GM19025 (cell line): ENCODE measurements around the gene GAB2.
A peak's percentile ranks its signal among the peaks of the same experiment; 100 is the strongest.

Experiments
- ATAC-seq: cut with Tn5 transposase; IDR thresholded peaks from one replicate; pipeline ENCODE4 v1.9.1; 2021; ENCODE audit warnings: mild to moderate bottlenecking, low read depth, moderate library complexity; ENCODE audit not compliant: unreplicated experiment

GAB2 gene

DNA sequence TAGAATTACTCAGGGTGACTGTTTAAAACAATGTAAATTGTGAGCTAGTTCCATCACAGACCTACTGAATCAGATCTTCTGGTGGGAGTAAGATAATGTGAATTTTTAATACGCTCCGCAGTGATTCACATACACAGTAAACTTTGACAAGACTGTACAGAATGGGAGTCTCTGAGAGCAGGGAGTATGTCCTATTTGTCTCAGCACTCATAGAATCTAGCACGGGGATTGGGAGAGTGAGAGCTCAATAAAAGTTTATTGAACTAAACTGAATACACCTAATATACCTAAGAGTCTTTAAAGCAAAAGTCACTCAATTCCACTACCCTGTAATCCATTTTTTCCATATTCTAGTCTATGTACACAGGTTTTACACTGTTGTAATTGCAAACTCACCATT lies 11.2 kb upstream of the GAB2 start:
- no peak for ATAC-seq

DNA sequence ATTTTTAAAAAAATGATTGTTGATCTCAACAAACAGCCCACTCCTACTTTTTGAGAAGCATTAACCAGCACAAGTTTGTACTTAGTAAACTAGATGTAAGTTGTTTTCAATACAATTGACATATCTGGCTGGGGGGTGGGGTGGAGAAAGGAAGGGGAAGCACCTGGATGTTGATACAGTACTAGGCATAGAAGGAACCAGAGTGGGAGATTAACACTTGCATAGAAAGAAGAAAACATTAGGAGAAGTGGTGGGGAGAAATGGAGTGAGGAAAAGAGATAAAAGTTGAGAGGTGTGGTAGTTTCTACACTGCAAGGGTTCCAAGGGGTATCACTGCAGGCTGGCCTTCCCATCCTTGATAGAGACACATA lies 10.6 kb upstream of the GAB2 start:
- no peak for ATAC-seq

DNA sequence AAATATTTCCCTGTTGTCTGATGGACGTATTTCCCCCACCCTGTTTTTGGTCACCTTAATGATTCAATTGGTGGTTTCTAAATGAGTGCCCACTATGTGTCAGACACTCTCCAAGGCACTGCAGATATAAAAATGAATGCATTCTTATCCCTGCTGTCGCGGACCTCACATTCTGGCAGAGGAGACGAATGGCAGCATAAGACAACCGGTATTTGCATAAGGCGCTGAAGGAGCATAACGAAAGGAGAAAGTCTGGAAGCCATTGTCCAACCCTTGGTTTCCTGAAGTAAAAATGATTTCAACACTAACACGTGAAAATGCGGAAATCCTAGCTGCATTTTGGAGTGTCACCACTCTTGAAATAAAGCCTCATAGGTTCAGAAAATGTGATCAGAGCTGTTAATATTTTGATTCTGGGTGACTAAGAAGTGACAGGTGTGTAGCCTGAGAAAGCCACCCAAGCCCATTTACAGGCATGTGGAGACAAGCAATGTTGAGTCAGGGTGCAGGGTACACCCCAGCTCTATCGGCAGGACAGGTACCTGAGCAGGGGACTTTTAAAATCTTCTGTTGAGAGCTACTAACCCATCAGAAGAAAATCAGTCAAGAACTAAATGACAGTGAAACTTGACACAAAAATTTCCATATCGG lies 10.1 kb upstream of the GAB2 start:
- ATAC-seq = peak; percentile 36

DNA sequence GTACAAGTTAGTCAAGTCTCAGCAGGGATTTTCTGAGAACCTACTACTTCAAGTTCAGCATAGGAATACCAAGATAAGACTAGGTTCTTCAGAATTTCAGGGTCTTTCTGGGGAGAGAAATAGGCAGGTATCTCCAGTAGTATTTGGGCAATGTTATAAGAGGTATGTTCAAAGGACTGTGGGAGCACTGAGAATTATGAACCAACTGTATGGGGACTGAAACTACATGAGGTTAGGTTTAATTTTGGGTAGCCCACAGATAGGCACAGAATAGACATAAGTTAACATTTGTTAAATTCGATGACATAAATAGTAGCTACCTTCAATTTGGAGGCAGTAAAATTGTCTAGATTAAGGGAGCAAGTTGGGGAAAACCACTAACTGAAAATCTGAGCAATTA lies 9.2 kb upstream of the GAB2 start:
- ATAC-seq = no peak

DNA sequence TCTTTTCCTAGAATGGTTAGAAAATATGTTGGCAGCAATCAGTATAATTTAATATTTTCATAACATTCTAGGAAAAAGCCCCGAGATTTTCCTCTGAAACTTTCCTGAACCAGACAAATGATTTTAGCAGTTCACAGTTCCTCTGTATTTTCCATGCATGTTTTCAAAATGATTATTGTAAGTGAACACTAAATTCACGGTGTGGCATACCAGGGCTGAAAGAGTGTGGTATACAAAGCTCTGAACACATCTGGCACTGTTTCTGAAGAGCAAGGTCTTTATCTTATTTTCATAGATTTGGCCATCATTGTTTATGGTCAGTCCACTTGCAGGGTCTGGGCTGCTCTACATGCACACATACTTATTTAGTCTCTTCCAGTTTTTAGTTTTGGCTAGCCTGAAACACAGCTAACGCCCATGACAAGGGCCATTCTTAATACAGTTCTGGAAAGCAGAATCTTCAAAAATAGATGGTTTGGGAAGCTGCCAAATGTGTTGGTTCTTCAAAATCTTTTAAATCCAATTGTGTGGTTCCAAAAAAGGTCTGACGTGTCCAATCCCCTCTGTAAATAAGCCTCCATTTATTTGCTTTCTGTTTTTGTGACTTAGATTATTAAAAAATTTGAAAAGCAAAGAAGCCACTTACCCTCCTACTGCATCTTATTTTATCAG lies 7.9 kb upstream of the GAB2 start:
- ATAC-seq = no peak

DNA sequence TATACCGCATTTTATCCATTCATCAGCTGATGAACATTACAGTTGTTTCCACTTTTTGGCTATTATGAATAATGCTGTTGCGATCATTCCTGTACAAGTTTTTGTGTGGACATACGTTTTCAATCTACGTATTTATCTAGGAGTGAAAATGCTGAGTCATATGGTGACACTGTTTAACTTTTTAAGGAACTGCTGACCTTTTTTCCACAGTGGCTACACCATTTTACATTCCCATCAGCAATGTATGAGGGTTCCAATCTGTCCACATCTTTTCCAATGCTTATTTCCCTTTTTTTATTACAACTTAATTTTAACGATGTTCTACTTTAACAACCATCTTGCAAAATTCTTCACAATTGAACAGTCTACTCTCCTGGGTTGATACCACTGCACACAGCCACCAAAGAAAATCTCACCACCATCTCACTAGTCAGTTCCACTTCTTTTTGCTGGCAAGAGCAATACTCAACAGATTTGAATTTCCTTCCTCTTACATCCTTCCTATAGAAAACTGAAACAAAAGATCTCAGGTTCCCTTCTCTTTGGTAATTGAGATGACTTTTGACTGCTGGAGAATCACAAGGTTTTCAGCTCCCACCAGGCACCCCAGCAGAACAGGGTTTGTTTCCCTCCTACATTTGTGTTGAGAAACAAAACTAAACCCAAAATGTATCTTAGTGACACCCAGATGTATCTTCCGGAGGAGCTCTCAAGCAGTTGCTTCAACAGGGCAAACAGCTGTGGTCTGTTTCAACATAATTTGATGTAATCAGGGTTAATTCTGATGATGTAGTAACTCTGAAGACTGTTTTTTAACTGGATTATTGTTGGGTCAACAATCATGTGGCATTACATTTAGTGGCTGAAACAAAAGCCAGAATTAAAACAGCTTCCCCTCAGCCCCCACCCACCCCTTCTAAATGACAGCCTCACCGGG lies 7.0 kb upstream of the GAB2 start:
- peak; percentile 28 for ATAC-seq

DNA sequence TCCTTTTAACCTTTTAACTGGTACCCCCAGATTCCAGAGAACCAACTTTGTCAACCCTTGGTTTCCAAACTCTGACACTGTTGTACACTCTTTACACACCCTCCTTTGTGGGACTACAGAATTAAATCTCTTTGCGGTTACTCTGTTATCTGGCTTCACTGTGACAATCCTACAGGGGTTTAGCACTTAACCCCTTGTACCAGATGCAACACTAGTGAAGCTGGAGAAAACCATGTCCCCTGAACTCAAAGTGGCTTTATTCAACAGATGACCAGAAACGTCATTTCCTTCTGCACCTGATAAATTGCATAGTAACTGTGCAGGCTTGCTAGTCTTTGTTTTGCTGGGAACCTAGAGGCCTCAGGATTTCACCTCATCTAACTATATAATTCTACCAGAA lies 5.6 kb upstream of the GAB2 start:
- no peak for ATAC-seq

DNA sequence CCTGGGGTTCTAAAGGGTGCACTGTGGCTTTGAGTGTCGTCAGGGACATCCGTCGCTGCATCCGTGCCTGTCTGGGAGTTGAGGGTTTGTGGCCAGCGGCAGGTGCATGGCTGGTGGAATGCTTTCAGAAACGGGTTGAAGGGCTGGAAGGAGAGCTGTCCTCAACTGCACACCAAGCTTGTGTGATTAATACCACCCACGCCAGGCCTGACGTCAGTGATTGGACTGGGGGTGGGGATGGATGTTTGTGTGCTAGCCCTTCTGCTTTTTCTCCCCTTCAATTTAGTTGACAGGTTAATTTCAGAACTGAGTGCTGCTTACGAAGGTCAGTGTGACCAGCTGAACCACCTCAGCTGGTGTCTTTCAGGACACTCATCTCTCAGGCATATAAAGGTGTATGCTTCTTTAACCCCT lies 3.2 kb upstream of the GAB2 start:
- no peak for ATAC-seq

DNA sequence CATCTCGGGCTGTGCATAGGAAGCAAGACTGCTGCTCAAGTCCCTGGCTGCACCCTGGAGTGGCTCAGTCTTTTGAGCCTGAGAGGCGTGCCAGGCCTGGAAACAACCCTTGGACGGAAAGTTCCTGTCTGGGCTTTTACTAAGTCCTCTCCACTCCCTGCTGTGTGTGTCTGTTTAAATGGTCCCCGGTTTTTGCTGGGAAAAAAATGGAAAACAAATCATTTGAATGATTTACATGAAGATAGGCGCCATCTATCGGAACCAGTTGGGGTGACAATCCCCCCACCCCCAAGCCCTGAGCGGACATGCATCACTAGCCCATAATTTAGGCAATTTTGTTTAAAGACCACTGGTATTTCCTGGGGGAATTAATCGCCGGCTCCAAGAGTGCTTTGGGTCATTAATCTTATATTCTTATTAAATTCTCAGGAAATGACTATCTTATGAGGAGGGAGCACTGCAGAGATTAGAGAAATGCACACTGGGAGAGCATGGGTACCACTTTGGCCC lies 2.7 kb upstream of the GAB2 start:
- ATAC-seq = no peak

DNA sequence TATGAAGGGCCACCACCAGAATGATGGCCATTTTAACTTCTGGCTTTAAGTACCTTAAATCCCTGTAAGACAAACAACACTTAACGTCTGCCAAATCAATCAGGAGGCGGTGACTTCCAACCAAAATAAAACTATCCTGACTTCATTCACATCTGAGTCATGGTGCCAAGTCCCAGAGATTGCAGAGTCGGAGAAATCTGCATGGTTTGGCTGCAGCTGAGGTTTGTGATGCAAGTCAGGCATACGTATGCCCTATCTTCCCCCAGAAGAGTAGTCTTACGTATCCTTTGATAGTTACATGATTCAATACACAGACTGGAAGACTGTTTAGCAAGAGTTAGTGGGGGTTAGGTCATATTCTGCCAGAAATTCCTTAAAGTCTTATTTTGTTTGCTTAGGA lies 1.7 kb upstream of the GAB2 start:
- ATAC-seq = no peak

DNA sequence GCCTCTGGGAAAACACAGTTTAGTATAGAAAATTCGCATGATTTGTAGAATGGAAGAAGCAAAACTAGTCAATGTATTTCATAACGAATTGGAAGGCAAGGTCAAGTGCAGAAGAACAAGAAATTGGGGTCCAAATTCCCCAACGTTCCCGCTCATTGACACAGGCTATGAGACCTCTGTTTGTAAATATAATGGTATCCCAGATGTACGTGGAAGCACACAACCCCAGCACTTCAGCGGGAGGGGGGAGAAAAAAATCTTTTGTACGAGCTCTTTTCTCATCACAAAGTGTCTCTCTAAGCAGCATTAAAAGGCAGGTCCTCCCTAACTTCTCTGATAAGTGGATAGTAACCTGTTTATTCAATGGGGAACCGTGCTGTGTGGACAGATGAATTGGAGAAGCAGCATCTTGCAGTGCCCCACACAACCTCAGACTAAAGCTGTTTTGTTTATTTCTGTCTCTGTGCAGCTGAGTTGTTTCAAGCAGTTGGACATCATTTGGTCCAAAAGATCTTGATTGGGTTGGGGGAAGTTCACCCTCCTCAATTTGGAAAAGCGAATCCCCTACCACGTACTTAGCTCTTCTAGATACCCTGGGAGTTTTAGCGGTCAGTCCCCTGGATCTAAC lies 1.1 kb upstream of the GAB2 start:
- no peak for ATAC-seq

DNA sequence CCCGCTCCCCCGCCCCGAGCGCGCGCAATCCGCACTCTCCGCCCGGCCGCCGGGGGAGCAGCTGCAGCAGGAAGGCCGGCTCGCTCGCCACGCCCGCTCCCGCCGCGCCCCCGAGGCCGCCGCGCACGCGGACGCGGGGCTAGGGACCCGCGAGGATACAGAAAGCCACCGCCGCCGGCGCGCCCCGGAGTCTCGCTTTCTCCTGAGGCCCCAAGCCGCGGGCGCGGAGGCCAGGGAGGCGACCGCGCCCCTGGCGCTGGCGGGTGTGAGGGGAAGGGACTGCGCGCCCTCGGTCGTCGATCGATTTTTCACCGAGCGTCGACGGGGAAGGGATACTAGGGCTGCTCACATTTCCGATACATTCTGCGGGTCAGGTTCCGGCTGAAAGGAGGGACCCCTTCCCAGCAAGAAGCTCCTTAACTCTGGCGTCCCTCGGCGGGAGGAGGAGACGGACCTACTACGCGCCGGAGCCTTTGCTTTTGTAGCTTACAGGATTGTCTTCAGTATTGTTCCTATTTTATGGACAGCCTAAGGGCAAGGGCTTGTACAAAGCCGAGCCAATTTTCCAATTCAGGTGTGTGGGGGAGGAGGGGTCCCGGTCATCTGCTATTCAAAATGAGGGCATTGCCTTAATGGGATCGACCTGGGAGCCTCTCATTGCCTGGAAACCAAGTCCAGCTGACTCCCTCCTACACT lies 416 bp upstream of the GAB2 start:
- peak; percentile 72 for ATAC-seq

DNA sequence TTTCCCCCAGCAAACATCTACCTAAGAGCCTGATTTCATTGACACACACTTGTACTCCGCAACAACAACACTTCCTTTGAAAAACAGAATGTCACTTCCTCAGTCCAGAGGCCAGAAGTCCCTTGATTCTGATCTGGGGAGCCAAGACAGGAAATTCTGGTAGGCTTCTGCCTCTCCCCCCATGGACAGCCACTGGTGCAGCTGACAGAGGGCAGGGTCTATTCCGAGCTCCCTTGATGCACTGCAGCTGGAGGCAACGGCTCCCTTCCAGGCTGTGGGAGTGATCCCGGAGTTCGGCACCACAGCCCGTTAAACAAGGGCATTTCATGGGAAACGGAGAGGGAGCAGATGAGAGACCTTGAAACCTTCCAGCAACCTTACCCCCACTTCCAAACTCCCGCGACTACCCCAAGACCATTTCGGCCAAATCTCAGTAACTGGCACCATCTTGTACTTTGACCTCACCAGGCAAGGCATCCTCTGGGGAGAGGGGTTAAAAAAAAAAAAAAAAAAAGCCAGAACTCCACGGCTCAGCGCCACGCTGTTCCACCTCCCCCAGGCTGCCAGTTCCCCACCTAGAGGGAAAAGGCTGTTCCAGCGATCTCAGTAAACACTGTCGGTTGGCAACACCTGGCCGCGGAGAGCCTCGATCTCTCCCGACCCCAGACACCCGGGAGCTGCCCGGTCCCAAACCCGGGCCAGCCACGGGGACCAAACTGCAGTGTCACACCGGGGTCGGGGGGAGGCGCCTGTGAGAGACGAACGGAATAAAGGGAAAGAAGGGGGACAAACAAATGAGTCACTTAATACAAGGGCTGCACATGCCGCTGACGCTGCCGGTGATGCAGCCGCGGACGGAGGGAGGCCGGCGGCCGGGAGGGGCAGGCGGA lies 1.1 kb downstream of the GAB2 start:
- peak; percentile 32 for ATAC-seq

DNA sequence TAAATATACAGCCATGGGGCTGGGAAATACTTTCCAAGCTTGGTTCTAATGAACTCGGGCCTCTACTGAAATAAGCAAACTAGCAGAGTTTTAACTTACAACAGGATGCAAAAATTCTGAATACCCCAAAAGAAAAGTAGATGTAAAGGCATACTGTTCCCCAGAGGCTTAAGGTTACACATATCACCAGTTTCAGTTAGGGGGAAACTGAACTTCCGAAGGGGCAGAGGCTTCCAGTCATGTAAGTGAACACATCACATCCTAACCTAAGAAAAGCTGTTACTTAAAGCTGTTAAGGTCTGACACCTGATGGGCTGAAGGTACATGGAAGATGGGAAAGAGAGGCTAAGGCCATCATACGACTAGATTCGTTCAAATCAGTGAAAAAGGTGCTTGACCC lies 2.3 kb downstream of the GAB2 start:
- no peak for ATAC-seq

DNA sequence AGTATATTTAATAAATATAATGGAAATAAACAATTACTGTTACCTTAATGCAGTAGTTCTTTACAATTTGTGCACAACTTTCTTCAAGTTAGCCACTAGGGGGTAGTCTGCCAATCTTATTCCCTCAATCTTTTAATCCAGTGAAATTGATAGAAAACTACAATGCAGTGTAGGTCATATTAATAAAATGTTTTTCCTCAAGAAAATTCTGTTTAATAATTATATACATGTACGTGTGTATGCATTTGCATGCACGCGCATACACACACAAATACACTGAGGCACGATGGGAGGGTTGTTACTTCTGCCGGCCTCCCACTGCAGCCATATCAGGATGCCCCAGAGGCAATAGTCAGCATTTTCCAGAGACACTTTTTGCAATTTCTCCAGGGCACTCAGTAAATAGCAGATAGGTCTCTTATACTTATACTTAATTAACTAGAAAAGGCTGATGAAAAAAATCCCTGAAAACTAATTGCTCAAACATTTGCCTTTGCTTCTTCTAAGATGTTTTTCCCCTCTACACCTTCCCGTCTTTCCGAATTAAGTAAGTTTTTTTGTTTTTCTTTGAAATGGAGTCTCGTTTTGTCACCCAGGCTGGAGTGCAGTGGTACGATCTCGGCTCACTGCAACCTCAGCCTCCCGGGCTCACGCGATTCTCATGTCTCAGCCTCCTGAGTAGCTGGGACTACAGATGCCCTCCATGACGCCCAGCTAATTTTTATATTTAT lies 3.1 kb downstream of the GAB2 start:
- no peak for ATAC-seq

DNA sequence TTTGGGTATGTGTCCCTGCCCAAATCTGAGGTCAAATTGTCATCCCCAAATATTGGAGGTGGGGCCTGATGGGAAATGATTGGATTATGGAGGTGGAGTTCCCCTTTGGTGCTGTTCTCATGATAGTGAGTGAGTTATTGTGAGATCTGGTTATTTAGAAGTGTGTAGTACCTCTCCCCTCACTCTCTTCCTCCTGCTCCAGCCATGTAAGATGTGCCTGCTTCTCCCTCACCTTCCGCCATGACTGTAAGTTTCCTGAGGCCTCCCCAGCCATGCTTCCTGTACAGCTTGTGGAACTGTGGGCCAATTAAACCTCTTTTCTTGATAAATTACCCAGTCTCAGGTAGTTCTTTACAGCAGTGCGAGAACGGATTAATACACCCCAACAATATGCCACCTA lies 9.0 kb downstream of the GAB2 start:
- no peak for ATAC-seq

DNA sequence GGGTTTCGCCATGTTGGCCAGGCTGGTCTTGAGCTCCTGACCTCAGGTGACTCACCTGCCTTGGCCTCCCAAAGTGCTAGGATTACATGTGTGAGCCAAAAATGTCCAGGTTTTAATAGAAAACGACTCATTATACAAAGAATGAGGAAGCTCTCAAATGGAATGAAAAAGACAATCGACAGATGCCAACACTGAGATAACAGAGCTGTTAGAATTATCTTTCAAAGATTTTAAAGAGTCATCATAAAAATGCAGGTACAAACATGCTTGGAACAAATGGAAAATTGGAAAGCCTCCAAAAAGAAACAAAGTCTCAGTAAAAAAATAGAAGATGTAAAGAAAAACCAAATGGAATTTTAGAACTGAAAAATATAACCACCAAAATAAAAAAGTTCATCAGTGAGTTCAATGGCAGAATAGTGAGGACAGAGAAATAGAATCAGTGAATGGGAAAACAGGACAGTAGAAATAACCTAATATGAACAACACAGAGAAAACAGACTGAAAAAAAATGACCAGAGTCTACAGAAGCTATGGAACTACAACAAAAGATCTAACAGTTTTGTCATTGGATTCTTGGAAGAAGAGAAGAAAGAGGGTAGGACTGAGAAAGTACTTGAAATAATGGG lies 10.9 kb downstream of the GAB2 start:
- ATAC-seq = no peak

DNA sequence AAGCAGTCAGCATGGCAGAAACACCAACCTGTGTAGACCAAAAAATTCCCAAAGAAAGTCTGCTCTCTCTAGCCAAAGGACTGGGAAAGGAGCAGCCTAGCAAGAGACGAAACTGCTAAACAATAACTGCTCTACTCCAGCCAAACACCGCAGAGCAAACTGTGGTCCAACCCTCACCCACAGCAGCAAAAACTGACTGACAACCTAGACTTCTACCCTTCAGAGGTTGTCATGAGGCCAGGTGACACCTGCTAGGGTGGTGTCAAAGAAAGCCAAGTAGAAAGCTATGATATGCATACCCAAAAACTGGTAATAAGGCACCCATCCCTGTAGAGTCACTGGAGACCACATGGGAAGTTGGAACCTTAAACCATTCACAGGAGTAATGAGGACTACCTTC lies 11.8 kb downstream of the GAB2 start:
- no peak for ATAC-seq
